Measurements from ENCODE around the gene EIF5B.
"Not testable (repeated sequence)": the region's sequence is repeated elsewhere in the genome, so short reads cannot be mapped to it uniquely, and the experiment has no call there.

Gene EIF5B

GRCh38 chr2:99356853-99357252, 19.7 kb downstream of the EIF5B start:
- no peaks in the 10 kb centered on the region for H3K27me3 ChIP-seq (replicated peaks)
- H3K36me3 ChIP-seq (replicated peaks) = peaks cover 6% of the 10 kb centered on the region
- in situ Hi-C loops (cut with HindIII; ENCODE audit: low pct_ligation_motif_present, low sequenced_read_pairs) = no loop called here
- TF ChIP-seq, protein P1, sequence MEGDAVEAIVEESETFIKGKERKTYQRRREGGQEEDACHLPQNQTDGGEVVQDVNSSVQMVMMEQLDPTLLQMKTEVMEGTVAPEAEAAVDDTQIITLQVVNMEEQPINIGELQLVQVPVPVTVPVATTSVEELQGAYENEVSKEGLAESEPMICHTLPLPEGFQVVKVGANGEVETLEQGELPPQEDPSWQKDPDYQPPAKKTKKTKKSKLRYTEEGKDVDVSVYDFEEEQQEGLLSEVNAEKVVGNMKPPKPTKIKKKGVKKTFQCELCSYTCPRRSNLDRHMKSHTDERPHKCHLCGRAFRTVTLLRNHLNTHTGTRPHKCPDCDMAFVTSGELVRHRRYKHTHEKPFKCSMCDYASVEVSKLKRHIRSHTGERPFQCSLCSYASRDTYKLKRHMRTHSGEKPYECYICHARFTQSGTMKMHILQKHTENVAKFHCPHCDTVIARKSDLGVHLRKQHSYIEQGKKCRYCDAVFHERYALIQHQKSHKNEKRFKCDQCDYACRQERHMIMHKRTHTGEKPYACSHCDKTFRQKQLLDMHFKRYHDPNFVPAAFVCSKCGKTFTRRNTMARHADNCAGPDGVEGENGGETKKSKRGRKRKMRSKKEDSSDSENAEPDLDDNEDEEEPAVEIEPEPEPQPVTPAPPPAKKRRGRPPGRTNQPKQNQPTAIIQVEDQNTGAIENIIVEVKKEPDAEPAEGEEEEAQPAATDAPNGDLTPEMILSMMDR (IDR thresholded peaks at IDR 0.05; ENCODE audit: low read depth, low read length, missing control alignments) = no peak
- DNase-seq = no peak
- no peak overlapping the region for H3K27ac ChIP-seq
- H3K4me3 ChIP-seq (ENCODE audit: low read depth, low read length) = no peak overlapping the region

DNA sequence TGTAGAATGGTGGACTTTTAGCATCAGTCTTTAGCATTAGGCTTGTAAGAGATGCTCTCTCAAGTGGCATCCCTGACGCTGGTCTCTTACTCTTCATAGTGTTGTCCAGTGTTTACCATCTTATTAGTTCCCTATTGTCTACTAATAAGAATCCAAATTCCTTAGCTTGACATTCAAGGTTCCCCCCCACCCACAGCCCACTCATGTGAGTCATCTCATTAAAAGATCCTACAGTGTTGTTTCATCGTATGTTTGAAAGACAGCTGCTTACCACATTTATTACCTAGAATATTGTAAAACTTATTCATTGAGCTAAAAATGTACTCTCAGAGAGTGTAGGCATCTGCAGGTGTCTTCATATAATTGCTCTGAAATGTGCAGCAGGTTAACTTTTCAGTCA, 28.5 kb downstream of the EIF5B start:
- Histone ChIP-seq H3K36me3 (replicated peaks) (peaks cover 35% of the 10 kb centered on the region), H3K4me3 (ENCODE audit: low read depth, low read length) (no peak overlapping the region), H3K27me3 (replicated peaks) (no peaks in the 10 kb centered on the region), H3K27ac (no peak overlapping the region)
- TF ChIP-seq, protein P1 (IDR thresholded peaks at IDR 0.05; ENCODE audit: low read depth, low read length, missing control alignments) = no peak
- DNase-seq = no peak
- in situ Hi-C loops (cut with HindIII; ENCODE audit: low pct_ligation_motif_present, low sequenced_read_pairs) = no loop called here

GRCh38 chr2:99368854-99369253, 31.7 kb downstream of the EIF5B start:
- DNase-seq; H3K27ac ChIP-seq; H3K27me3 ChIP-seq (replicated peaks); in situ Hi-C loops (cut with HindIII; ENCODE audit: low pct_ligation_motif_present, low sequenced_read_pairs); H3K4me3 ChIP-seq (ENCODE audit: low read depth, low read length): not testable (repeated sequence)
- peaks cover 35% of the 10 kb centered on the region for H3K36me3 ChIP-seq (replicated peaks)

DNA sequence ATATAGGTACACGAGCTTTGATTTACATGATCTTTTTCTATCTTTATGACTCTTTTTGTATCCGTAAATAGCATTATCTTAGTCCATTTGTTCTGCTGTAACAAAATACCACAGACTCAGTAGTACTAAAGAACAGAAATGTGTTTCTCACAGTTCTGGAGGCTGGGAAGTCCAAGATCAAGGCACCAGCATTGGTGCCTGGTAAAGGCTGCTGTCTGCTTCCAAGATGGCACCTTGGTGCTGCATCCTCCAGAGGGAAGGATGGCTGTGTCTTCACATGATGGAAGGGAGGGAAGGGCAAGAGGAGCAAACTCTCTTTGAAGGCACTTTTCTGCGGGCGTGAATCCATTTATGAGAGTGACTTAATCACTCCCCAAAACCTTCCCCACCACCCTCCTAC, 36.0 kb downstream of the EIF5B start:
- DNase-seq = no peak
- Histone ChIP-seq H3K36me3 (replicated peaks) (peaks cover 44% of the 10 kb centered on the region), H3K27me3 (replicated peaks) (no peaks in the 10 kb centered on the region), H3K4me3 (ENCODE audit: low read depth, low read length) (no peak overlapping the region), H3K27ac (no peak overlapping the region)
- TF ChIP-seq, protein P1 (IDR thresholded peaks at IDR 0.05; ENCODE audit: low read depth, low read length, missing control alignments) = no peak
- in situ Hi-C loops (cut with HindIII; ENCODE audit: low pct_ligation_motif_present, low sequenced_read_pairs) = no loop called here

DNA sequence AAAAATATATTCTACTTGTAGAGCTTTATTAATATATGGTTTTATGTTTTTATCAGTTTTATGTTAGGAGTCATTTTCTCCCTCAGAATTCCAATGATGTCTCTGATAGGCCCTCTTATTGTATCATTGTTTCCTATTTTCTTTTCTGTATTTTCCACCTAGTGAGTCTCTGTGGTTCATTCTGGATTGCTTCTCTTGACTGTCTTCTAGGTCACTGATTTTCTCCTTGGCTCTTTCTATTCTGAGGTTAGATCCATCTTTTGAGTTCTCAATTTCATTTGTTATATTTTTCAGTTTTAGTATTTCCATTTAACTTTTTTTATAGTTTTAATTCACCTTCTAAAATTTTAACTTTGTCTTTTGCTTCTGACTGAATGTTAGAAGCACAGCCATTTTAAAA, 37.6 kb downstream of the EIF5B start:
- no peaks in the 10 kb centered on the region for H3K27me3 ChIP-seq (replicated peaks)
- peaks cover 34% of the 10 kb centered on the region for H3K36me3 ChIP-seq (replicated peaks)
- DNase-seq = no peak
- in situ Hi-C loops (cut with HindIII; ENCODE audit: low pct_ligation_motif_present, low sequenced_read_pairs) = no loop called here
- H3K27ac ChIP-seq = no peak overlapping the region
- TF ChIP-seq, protein P1 (IDR thresholded peaks at IDR 0.05; ENCODE audit: low read depth, low read length, missing control alignments) = no peak
- no peak overlapping the region for H3K4me3 ChIP-seq (ENCODE audit: low read depth, low read length)

DNA sequence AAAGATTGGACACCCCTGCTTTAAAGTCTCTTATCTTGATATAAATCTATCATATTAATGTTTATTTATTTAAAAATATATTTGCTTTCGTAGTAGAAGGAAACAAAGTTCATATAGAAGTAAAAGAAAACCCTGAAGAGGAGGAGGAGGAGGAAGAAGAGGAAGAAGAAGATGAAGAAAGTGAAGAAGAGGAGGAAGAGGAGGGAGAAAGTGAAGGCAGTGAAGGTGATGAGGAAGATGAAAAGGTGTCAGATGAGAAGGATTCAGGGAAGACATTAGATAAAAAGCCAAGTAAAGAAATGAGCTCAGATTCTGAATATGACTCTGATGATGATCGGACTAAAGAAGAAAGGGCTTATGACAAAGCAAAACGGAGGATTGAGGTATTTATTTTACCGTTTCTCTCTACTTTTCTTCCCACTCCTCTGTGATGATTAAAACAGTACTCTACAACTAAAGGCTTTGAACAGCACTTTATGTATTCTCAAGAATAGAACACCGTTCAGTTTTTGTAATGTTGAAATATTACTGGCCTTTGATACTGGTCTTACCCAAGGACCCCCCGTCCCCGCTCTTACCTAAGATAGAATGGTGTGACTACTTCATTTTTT, 39.2 kb downstream of the EIF5B start:
- no peak overlapping the region for H3K4me3 ChIP-seq (ENCODE audit: low read depth, low read length)
- no peak for DNase-seq
- H3K27ac ChIP-seq = no peak overlapping the region
- TF ChIP-seq, protein P1 (IDR thresholded peaks at IDR 0.05; ENCODE audit: low read depth, low read length, missing control alignments) = no peak
- no peaks in the 10 kb centered on the region for H3K27me3 ChIP-seq (replicated peaks)
- in situ Hi-C loops (cut with HindIII; ENCODE audit: low pct_ligation_motif_present, low sequenced_read_pairs) = no loop called here
- peaks cover 39% of the 10 kb centered on the region for H3K36me3 ChIP-seq (replicated peaks)

Data from brain microvascular endothelial cell (primary cell).